ENCODE results near the gene RERE. TPM values are rescaled to one million over a fixed set of nuclear protein-coding genes. Genes with fewer than 3 reads are reported as not detected.

RERE gene
- total RNA-seq, 4 donors from 2014 or later: 118 to 244 (median 131) TPM

- TF ChIP-seq CTCF (IDR thresholded peaks at IDR 0.05) (no peak), POLR2A (IDR thresholded peaks at IDR 0.05) (no peak)
- no peak for DNase-seq
- Histone ChIP-seq H3K4me1 (peaks cover 8 to 9% of the 10 kb centered on the region in 2 donors), H3K36me3 (no peaks in the 10 kb centered on the region), H3K9me3 (no peaks in the 10 kb centered on the region), H3K27me3 (no peaks in the 10 kb centered on the region), H3K4me3 (replicated peaks in 1 of 3) (no peak overlapping the region), H3K27ac (no peak overlapping the region)
- intact Hi-C loops (cut with DNase I): no loop called here
- 94 to 96% methylated on average over 5 of the region's 5 CpGs for WGBS, 2 donors
Measured at GRCh38 chr1:8591569-8591968, 225.9 kb downstream of the RERE start.

GRCh38 chr1:8590721-8591351, 226.6 kb downstream of the RERE start:
- no peak for TF ChIP-seq POLR2A (IDR thresholded peaks at IDR 0.05)
- no peak for TF ChIP-seq CTCF (IDR thresholded peaks at IDR 0.05)
- Histone ChIP-seq H3K27ac (no peak overlapping the region), H3K27me3 (no peaks in the 10 kb centered on the region), H3K9me3 (no peaks in the 10 kb centered on the region), H3K36me3 (no peaks in the 10 kb centered on the region), H3K4me3 (replicated peaks in 1 of 3) (no peak overlapping the region), H3K4me1 (peaks cover 3 to 4% of the 10 kb centered on the region in 2 donors)
- DNase-seq: no peak
- 74 to 79% methylated on average over 6 of the region's 6 CpGs for WGBS, 2 donors
- intact Hi-C loops (cut with DNase I): no loop called here

- TF ChIP-seq CTCF (IDR thresholded peaks at IDR 0.05): no peak
- TF ChIP-seq POLR2A (IDR thresholded peaks at IDR 0.05): no peak
- no peak overlapping the region for H3K4me3 ChIP-seq (replicated peaks in 1 of 3)
- no peak for DNase-seq
- H3K27ac ChIP-seq: no peak overlapping the region
- no peaks in the 10 kb centered on the region for H3K36me3 ChIP-seq
- no peaks in the 10 kb centered on the region for H3K4me1 ChIP-seq
- WGBS, 2 donors: 96 to 98% methylated on average over 4 of the region's 4 CpGs
- no peaks in the 10 kb centered on the region for H3K9me3 ChIP-seq
- intact Hi-C loops (cut with DNase I): no loop called here
- H3K27me3 ChIP-seq: no peaks in the 10 kb centered on the region
Measured at GRCh38 chr1:8589571-8589970, 227.9 kb downstream of the RERE start.

- no peak for DNase-seq
- Histone ChIP-seq H3K4me1 (no peaks in the 10 kb centered on the region), H3K9me3 (no peaks in the 10 kb centered on the region), H3K36me3 (no peaks in the 10 kb centered on the region), H3K27me3 (no peaks in the 10 kb centered on the region), H3K4me3 (replicated peaks in 1 of 3) (no peak overlapping the region), H3K27ac (no peak overlapping the region)
- TF ChIP-seq POLR2A (IDR thresholded peaks at IDR 0.05): no peak
- TF ChIP-seq CTCF (IDR thresholded peaks at IDR 0.05): no peak
- 74 to 75% methylated on average over 4 to 5 of the region's 5 CpGs for WGBS, 2 donors
- intact Hi-C loops (cut with DNase I): no loop called here
Measured at GRCh38 chr1:8587784-8588183, 229.7 kb downstream of the RERE start.

GRCh38 chr1:8586438-8586837, 231.0 kb downstream of the RERE start:
- 80 to 96% methylated on average over 1 of the region's 1 CpG for WGBS, 2 donors
- TF ChIP-seq POLR2A (IDR thresholded peaks at IDR 0.05) (no peak), CTCF (IDR thresholded peaks at IDR 0.05) (no peak)
- H3K4me3 ChIP-seq (replicated peaks in 1 of 3): no peak overlapping the region
- no peak overlapping the region for H3K27ac ChIP-seq
- no peak for DNase-seq
- H3K36me3 ChIP-seq: no peaks in the 10 kb centered on the region
- intact Hi-C loops (cut with DNase I): no loop called here
- H3K4me1 ChIP-seq: no peaks in the 10 kb centered on the region
- H3K9me3 ChIP-seq: no peaks in the 10 kb centered on the region
- no peaks in the 10 kb centered on the region for H3K27me3 ChIP-seq

Data from thyroid gland (tissue), 4 donors.